Thyroid gland (tissue), 4 donors: ENCODE data around the gene GTF2B.

Source experiments
- POLR2A ChIP-seq, 2 donors: fragments of 450-650 bp; IDR thresholded peaks; one replicate each; pipeline ENCODE4 v1.6.1; 2017; ENCODE audit warnings: antibody characterized with exemption in 2 of 2, mild to moderate bottlenecking in 2 of 2, moderate library complexity in 1 of 2
- TF ChIP-seq, protein P1 (sequence below), 6 experiments: fragments of 200-600 bp in 3 of 6; fragments of 450-650 bp in 3 of 6; sonication (generic) in 3 of 6; IDR thresholded peaks; one replicate each; pipeline ENCODE4 v1.5.1; 2016 to 2019; ENCODE audit warnings: antibody characterized with exemption in 6 of 6, mild to moderate bottlenecking in 2 of 6, inconsistent platforms in 1 of 6, moderate library complexity in 1 of 6

DNA sequence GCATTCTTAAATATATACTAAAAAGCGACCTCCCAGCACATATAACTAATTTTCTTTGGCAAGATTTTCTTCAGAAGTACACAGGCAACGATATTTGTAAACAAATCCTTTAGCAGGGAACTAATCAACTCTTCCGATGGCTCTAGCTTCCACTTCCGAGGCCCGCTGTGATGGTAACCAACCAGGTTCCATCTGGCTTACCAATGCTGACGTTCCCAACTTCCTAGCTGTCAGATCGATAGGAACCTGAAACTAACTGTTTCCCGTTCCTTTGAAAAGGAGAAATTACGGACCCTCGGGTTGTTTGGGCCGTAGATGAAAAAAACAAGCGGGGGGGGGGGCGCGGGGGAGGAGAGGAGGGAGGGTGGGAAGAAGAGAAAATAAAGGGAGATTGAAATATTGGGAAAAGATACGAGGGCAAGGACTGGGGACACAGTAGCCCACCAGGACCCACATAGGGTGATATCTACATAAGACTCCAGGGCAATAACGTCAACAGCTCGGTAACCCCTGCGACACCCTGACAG, 513 bp downstream of the GTF2B start:
- TF ChIP-seq, protein P1, sequence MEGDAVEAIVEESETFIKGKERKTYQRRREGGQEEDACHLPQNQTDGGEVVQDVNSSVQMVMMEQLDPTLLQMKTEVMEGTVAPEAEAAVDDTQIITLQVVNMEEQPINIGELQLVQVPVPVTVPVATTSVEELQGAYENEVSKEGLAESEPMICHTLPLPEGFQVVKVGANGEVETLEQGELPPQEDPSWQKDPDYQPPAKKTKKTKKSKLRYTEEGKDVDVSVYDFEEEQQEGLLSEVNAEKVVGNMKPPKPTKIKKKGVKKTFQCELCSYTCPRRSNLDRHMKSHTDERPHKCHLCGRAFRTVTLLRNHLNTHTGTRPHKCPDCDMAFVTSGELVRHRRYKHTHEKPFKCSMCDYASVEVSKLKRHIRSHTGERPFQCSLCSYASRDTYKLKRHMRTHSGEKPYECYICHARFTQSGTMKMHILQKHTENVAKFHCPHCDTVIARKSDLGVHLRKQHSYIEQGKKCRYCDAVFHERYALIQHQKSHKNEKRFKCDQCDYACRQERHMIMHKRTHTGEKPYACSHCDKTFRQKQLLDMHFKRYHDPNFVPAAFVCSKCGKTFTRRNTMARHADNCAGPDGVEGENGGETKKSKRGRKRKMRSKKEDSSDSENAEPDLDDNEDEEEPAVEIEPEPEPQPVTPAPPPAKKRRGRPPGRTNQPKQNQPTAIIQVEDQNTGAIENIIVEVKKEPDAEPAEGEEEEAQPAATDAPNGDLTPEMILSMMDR (IDR thresholded peaks at IDR 0.05): no peak
- TF ChIP-seq POLR2A (IDR thresholded peaks at IDR 0.05): no peak
